ENCODE data around the gene TMEM272. TPM values are rescaled to one million over a fixed set of nuclear protein-coding genes. Genes with fewer than 3 reads are reported as not detected.

TMEM272 gene
- total and polyA plus RNA-seq, 2 donors (not counting 1 experiment from before 2014, with no cell fraction given), result not detected

DNA sequence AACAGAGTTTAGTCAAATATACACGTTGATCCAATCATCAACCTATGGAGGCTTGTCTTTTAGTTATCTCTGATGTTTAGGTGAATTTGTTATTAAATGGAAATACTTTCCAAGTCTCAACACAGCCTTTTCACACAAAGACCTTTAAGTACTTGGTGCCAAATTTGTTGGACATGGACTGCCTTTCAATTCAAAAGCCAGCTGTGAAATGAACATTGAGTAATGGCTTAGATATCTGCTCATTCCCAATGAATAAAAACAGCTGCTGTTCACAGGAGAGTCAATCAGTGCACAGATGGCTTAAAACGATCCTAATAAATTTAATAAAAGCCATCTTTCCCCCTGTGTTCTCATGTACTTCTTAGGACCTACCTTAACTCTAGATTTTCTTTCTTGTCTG, 21.1 kb downstream of the TMEM272 start:
- ATAC-seq (ENCODE audit: low read depth), result no peak
- no peaks in the 10 kb centered on the region for H3K79me2 ChIP-seq (ENCODE audit: control insufficient read depth, insufficient read depth, low read length)
- no peak overlapping the region for H3K27ac ChIP-seq (ENCODE audit: low read length in 2 of 2)
- WGBS (ENCODE audit: insufficient coverage), result 100% methylated on average over 1 of the region's 2 CpGs
- CTCF ChIA-PET, result interaction anchor here (3.8 to 9.4 kb wide), 2 partner anchors 8 to 10 kb away, joined by 23 to 66 read pairs; no protein-coding TSS in a partner anchor
- no peaks in the 10 kb centered on the region for H3K27me3 Mint-ChIP-seq
- no peak overlapping the region for H3K27ac Mint-ChIP-seq
- H3K4me3 ChIP-seq (ENCODE audit: control extremely low read depth in 1 of 5, extremely low read depth in 1 of 5, insufficient read depth in 1 of 5, low read depth in 2 of 5, low read length in 4 of 5), result no peak overlapping the region
- H3K4me1 ChIP-seq (ENCODE audit: control insufficient read depth in 2 of 2, insufficient read depth in 2 of 2, low read length in 2 of 2), result peaks cover 67 to 71% of the 10 kb centered on the region in 2 donors
- H3K4me2 ChIP-seq (replicated peaks; ENCODE audit: low read depth, low read length, poor library complexity, severe bottlenecking), result no peak overlapping the region
- H3K36me3 ChIP-seq (replicated peaks in 1 of 2; ENCODE audit: control extremely low read depth in 1 of 2, control insufficient read depth in 1 of 2, extremely low read depth in 1 of 2, insufficient read depth in 2 of 2, low read length in 1 of 2), result no peaks in the 10 kb centered on the region
- no peaks in the 10 kb centered on the region for H3K27me3 ChIP-seq (replicated peaks in 1 of 4; ENCODE audit: control extremely low read depth in 1 of 4, control insufficient read depth in 3 of 4, insufficient read depth in 4 of 4, low read length in 3 of 4)
- intact Hi-C loops (cut with micrococcal nuclease), result no loop called here
- no peak overlapping the region for H2AFZ ChIP-seq (ENCODE audit: insufficient read depth, low read depth, low read length, poor library complexity, severe bottlenecking)
- peaks cover 72% of the 10 kb centered on the region for H3K4me1 Mint-ChIP-seq
- POLR2A ChIA-PET, result no interaction called here
- no peaks in the 10 kb centered on the region for H3K9me3 Mint-ChIP-seq (ENCODE audit: insufficient read depth)
- H3K9ac ChIP-seq (ENCODE audit: low read length), result no peak overlapping the region
- no peak overlapping the region for H3K4me3 Mint-ChIP-seq
- no peak for TF ChIP-seq EZH2 (IDR thresholded peaks at IDR 0.05; ENCODE audit: borderline replicate concordance, insufficient read depth, low read depth, low read length, poor library complexity, severe bottlenecking)
- TF ChIP-seq, protein P1, sequence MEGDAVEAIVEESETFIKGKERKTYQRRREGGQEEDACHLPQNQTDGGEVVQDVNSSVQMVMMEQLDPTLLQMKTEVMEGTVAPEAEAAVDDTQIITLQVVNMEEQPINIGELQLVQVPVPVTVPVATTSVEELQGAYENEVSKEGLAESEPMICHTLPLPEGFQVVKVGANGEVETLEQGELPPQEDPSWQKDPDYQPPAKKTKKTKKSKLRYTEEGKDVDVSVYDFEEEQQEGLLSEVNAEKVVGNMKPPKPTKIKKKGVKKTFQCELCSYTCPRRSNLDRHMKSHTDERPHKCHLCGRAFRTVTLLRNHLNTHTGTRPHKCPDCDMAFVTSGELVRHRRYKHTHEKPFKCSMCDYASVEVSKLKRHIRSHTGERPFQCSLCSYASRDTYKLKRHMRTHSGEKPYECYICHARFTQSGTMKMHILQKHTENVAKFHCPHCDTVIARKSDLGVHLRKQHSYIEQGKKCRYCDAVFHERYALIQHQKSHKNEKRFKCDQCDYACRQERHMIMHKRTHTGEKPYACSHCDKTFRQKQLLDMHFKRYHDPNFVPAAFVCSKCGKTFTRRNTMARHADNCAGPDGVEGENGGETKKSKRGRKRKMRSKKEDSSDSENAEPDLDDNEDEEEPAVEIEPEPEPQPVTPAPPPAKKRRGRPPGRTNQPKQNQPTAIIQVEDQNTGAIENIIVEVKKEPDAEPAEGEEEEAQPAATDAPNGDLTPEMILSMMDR (IDR thresholded peaks at IDR 0.05), result no peak
- no peaks in the 10 kb centered on the region for H4K20me1 ChIP-seq (ENCODE audit: control insufficient read depth, insufficient read depth, low read length, poor library complexity, severe bottlenecking)
- no peaks in the 10 kb centered on the region for H3K9me3 ChIP-seq (ENCODE audit: control extremely low read depth in 1 of 3, control insufficient read depth in 2 of 3, insufficient read depth in 1 of 3, low read length in 2 of 3)
- DNase-seq, result no peak

DNA sequence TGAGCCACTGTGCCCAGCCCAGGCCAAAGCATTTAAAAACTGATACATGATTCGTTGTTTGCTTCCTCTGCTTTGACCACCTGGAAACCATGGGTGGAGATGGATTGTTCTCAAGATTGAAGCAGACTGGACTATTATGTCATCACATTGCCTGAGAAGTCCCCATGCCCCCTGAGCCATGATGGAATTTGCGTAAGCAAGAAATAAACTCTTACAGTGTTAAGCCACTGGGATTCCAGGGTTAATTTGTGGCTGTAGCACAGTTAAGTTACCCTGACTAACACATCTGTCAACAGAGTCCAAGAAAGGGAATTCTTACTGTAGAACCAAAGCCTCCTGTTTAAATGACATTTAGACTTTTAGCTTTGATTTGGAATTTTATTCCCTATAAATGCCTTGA, 21.6 kb downstream of the TMEM272 start:
- POLR2A ChIA-PET, result no interaction called here
- H3K27me3 Mint-ChIP-seq, result no peaks in the 10 kb centered on the region
- ATAC-seq (ENCODE audit: low read depth), result no peak
- TF ChIP-seq, protein P1 (IDR thresholded peaks at IDR 0.05), result no peak
- TF ChIP-seq EZH2 (IDR thresholded peaks at IDR 0.05; ENCODE audit: borderline replicate concordance, insufficient read depth, low read depth, low read length, poor library complexity, severe bottlenecking), result no peak
- no peaks in the 10 kb centered on the region for H3K9me3 Mint-ChIP-seq (ENCODE audit: insufficient read depth)
- WGBS (ENCODE audit: insufficient coverage), result 100% methylated on average over 1 of the region's 2 CpGs
- CTCF ChIA-PET, result interaction anchor here (3.8 to 9.4 kb wide), 2 partner anchors 9 kb away, joined by 23 to 66 read pairs; no protein-coding TSS in a partner anchor
- no peaks in the 10 kb centered on the region for H4K20me1 ChIP-seq (ENCODE audit: control insufficient read depth, insufficient read depth, low read length, poor library complexity, severe bottlenecking)
- DNase-seq, result no peak
- no peak overlapping the region for H3K4me3 ChIP-seq (ENCODE audit: control extremely low read depth in 1 of 5, extremely low read depth in 1 of 5, insufficient read depth in 1 of 5, low read depth in 2 of 5, low read length in 4 of 5)
- no peak overlapping the region for H2AFZ ChIP-seq (ENCODE audit: insufficient read depth, low read depth, low read length, poor library complexity, severe bottlenecking)
- no peaks in the 10 kb centered on the region for H3K27me3 ChIP-seq (replicated peaks in 1 of 4; ENCODE audit: control extremely low read depth in 1 of 4, control insufficient read depth in 3 of 4, insufficient read depth in 4 of 4, low read length in 3 of 4)
- H3K4me1 ChIP-seq (ENCODE audit: control insufficient read depth in 2 of 2, insufficient read depth in 2 of 2, low read length in 2 of 2), result peaks cover 62 to 66% of the 10 kb centered on the region in 2 donors
- H3K9ac ChIP-seq (ENCODE audit: low read length), result no peak overlapping the region
- H3K79me2 ChIP-seq (ENCODE audit: control insufficient read depth, insufficient read depth, low read length), result no peaks in the 10 kb centered on the region
- H3K9me3 ChIP-seq (ENCODE audit: control extremely low read depth in 1 of 3, control insufficient read depth in 2 of 3, insufficient read depth in 1 of 3, low read length in 2 of 3), result no peaks in the 10 kb centered on the region
- no peaks in the 10 kb centered on the region for H3K36me3 ChIP-seq (replicated peaks in 1 of 2; ENCODE audit: control extremely low read depth in 1 of 2, control insufficient read depth in 1 of 2, extremely low read depth in 1 of 2, insufficient read depth in 2 of 2, low read length in 1 of 2)
- peaks cover 67% of the 10 kb centered on the region for H3K4me1 Mint-ChIP-seq
- no peak overlapping the region for H3K27ac ChIP-seq (ENCODE audit: low read length in 2 of 2)
- H3K4me3 Mint-ChIP-seq, result no peak overlapping the region
- H3K4me2 ChIP-seq (replicated peaks; ENCODE audit: low read depth, low read length, poor library complexity, severe bottlenecking), result no peak overlapping the region
- H3K27ac Mint-ChIP-seq, result no peak overlapping the region
- intact Hi-C loops (cut with micrococcal nuclease), result no loop called here
